CD4-positive, alpha-beta T cell treated with Interleukin-21 for 1 hour (primary cell): ENCODE data around the gene RBMS1.
"Not testable (repeated sequence)": the region's sequence is repeated elsewhere in the genome, so short reads cannot be mapped to it uniquely, and the experiment has no call there.

ENCODE experiments used
- DNase-seq: peaks from one replicate; pipeline ENCODE4 v3.0.0-alpha.2; 2020

Gene RBMS1

GRCh38 chr2:160377204-160377995 is 116.2 kb downstream of the RBMS1 start:
- no peak for DNase-seq

GRCh38 chr2:160376576-160376975 is 117.0 kb downstream of the RBMS1 start:
- DNase-seq = no peak

- DNase-seq = no peak
These were observed 117.7 kb downstream of the RBMS1 start for GRCh38 chr2:160375802-160376469.

GRCh38 chr2:160375037-160375436 is 118.6 kb downstream of the RBMS1 start:
- DNase-seq = no peak

GRCh38 chr2:160373666-160374065 is 119.9 kb downstream of the RBMS1 start:
- DNase-seq = no peak

- no peak for DNase-seq
These were observed 120.3 kb downstream of the RBMS1 start for GRCh38 chr2:160373263-160373662.

- no peak for DNase-seq
These were observed 121.0 kb downstream of the RBMS1 start for GRCh38 chr2:160372585-160372984.

- DNase-seq = no peak
These were observed 121.6 kb downstream of the RBMS1 start for GRCh38 chr2:160372010-160372356.

- no peak for DNase-seq
These were observed 122.2 kb downstream of the RBMS1 start for GRCh38 chr2:160371251-160372009.

- DNase-seq = no peak
These were observed 124.3 kb downstream of the RBMS1 start for GRCh38 chr2:160368988-160369930.

- DNase-seq = no peak
These were observed 125.7 kb downstream of the RBMS1 start for GRCh38 chr2:160367887-160368286.

GRCh38 chr2:160367139-160367538 is 126.5 kb downstream of the RBMS1 start:
- DNase-seq = not testable (repeated sequence)

- DNase-seq = no peak
These were observed 127.1 kb downstream of the RBMS1 start for GRCh38 chr2:160366474-160366873.

- DNase-seq = no peak
These were observed 127.8 kb downstream of the RBMS1 start for GRCh38 chr2:160365716-160366367.

GRCh38 chr2:160364364-160364763 is 129.2 kb downstream of the RBMS1 start:
- no peak for DNase-seq

GRCh38 chr2:160363961-160364360 is 129.6 kb downstream of the RBMS1 start:
- DNase-seq = no peak

- no peak for DNase-seq
These were observed 130.6 kb downstream of the RBMS1 start for GRCh38 chr2:160363055-160363454.

- DNase-seq = no peak
These were observed 131.1 kb downstream of the RBMS1 start for GRCh38 chr2:160362541-160362940.

- DNase-seq = no peak
These were observed 131.6 kb downstream of the RBMS1 start for GRCh38 chr2:160362018-160362417.

GRCh38 chr2:160360089-160360757 is 133.4 kb downstream of the RBMS1 start:
- DNase-seq = no peak

GRCh38 chr2:160358046-160358445 is 135.6 kb downstream of the RBMS1 start:
- no peak for DNase-seq

- DNase-seq = no peak
These were observed 137.1 kb downstream of the RBMS1 start for GRCh38 chr2:160356485-160356884.
